HPDE6-E6E7 (cell line): Measurements from ENCODE around the gene DCAF11.

Source experiments
- DNase-seq: peaks from one replicate; pipeline ENCODE4 v3.0.0; 2011; ENCODE audit warnings: missing footprints; ENCODE audit errors: extremely low spot score

DCAF11 gene

GRCh38 chr14:24079491-24080141, 35.0 kb upstream of the DCAF11 start:
- DNase-seq = no peak

- no peak for DNase-seq
Measured at GRCh38 chr14:24080142-24080530, 34.4 kb upstream of the DCAF11 start.

GRCh38 chr14:24080888-24081738, 33.5 kb upstream of the DCAF11 start:
- DNase-seq = peak; percentile 51

- DNase-seq = no peak
Measured at GRCh38 chr14:24081739-24082211, 32.8 kb upstream of the DCAF11 start.

GRCh38 chr14:24082411-24083080, 32.0 kb upstream of the DCAF11 start:
- DNase-seq = no peak

- DNase-seq = no peak
Measured at GRCh38 chr14:24083462-24083861, 31.1 kb upstream of the DCAF11 start.

GRCh38 chr14:24084440-24084839, 30.1 kb upstream of the DCAF11 start:
- no peak for DNase-seq

GRCh38 chr14:24085215-24085614, 29.4 kb upstream of the DCAF11 start:
- DNase-seq = no peak

- no peak for DNase-seq
Measured at GRCh38 chr14:24086193-24086955, 28.2 kb upstream of the DCAF11 start.

- no peak for DNase-seq
Measured at GRCh38 chr14:24087004-24087403, 27.6 kb upstream of the DCAF11 start.

- DNase-seq = no peak
Measured at GRCh38 chr14:24088095-24088494, 26.5 kb upstream of the DCAF11 start.

GRCh38 chr14:24089890-24090289, 24.7 kb upstream of the DCAF11 start:
- no peak for DNase-seq

GRCh38 chr14:24092110-24092504, 22.5 kb upstream of the DCAF11 start:
- no peak for DNase-seq

GRCh38 chr14:24092505-24093206, 21.9 kb upstream of the DCAF11 start:
- DNase-seq = no peak

GRCh38 chr14:24093207-24093900, 21.2 kb upstream of the DCAF11 start:
- DNase-seq = no peak

- DNase-seq = peak; percentile 97
Measured at GRCh38 chr14:24093901-24094840, 20.4 kb upstream of the DCAF11 start, which contains the start of gene PCK2. Gene PCK2 (plus strand): TSS chr14:24094311. CDS start chr14:24094406, 95 bp downstream.

GRCh38 chr14:24094841-24095270, 19.7 kb upstream of the DCAF11 start:
- DNase-seq = no peak

- no peak for DNase-seq
Measured at GRCh38 chr14:24095271-24096068, 19.1 kb upstream of the DCAF11 start.
